ENCODE results near the gene MEGF8.
A peak's percentile ranks its signal among the peaks of the same experiment; 100 is the strongest.

MEGF8 gene

DNA sequence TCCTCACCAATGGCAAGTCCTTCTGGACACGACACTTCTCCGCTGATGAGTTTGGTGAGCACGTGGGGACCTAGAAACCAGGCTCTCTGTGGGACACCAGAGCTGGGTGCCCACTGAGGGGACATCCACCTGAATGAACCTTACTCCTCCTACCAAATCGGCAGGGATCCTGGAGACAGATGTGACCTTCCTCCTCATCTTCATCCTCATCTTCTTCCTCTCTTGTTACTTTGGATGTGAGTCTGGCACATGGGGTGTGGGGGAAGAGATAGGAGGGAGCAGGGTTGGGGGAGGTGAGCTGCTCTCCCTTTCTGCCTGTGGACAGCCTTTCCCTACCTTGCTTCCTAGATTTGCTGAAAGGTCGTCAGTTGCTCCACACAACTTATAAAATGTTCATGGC, 10.4 kb upstream of the MEGF8 start:
- no peak for DNase-seq (ENCODE audit: low read depth)
- H3K4me3 ChIP-seq (ENCODE audit: low read length) = no peak overlapping the region
- TF ChIP-seq CTCF (conservative IDR thresholded peaks at IDR 0.05; ENCODE audit: low read length) = no peak

- TF ChIP-seq CTCF (conservative IDR thresholded peaks at IDR 0.05; ENCODE audit: low read length) = no peak
- DNase-seq (ENCODE audit: low read depth) = peak; percentile 44
- no peak overlapping the region for H3K4me3 ChIP-seq (ENCODE audit: low read length)
Measured at GRCh38 chr19:42316223-42317211, 8.9 kb upstream of the MEGF8 start.

DNA sequence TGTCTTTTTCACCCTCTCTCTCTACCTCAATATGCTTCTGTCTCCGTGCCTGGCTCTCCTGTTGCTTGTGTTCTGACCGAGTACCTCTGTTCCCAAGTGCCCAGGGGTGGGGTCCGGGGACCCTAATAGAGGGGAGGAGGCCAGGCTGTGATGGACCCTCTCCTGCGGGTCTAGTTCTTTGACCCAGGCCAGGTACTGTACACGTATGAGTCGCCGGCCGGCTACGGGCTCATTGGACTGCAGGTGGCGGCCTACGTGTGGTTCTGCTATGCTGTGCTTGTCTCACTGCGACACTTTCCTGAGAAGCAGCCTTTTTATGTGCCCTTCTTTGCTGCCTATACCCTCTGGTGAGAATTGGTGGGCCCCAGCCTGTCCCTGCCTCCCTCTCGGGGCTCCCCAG, 7.9 kb upstream of the MEGF8 start:
- no peak overlapping the region for H3K4me3 ChIP-seq (ENCODE audit: low read length)
- DNase-seq (ENCODE audit: low read depth) = no peak
- no peak for TF ChIP-seq CTCF (conservative IDR thresholded peaks at IDR 0.05; ENCODE audit: low read length)

- no peak for DNase-seq (ENCODE audit: low read depth)
- TF ChIP-seq CTCF (conservative IDR thresholded peaks at IDR 0.05; ENCODE audit: low read length) = no peak
- no peak overlapping the region for H3K4me3 ChIP-seq (ENCODE audit: low read length)
Measured at GRCh38 chr19:42322305-42322704, 3.1 kb upstream of the MEGF8 start.

DNA sequence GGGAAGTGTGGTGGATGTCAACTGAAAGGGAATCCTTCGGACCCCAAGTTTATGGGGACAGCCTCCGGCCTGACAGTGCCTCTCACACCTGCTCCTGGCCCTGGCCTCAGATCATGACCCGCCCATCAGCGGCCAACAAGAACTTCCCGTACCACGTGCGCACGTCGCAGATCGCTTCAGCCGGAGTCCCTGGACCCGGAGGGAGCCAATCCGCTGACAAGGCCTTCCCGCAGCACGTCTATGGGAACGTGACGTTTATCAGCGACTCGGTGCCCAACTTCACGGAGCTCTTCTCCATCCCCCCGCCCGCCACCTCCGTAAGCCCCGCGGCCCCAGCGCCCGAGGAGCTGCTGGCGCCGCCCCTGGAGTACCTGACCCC, 2.0 kb upstream of the MEGF8 start:
- no peak for TF ChIP-seq CTCF (conservative IDR thresholded peaks at IDR 0.05; ENCODE audit: low read length)
- no peak overlapping the region for H3K4me3 ChIP-seq (ENCODE audit: low read length)

GRCh38 chr19:42323852-42324654, 1.4 kb upstream of the MEGF8 start:
- no peak for DNase-seq (ENCODE audit: low read depth)
- TF ChIP-seq CTCF (conservative IDR thresholded peaks at IDR 0.05; ENCODE audit: low read length) = no peak
- H3K4me3 ChIP-seq (ENCODE audit: low read length) = no peak overlapping the region

More for the DNA sequence above, 2.0 kb upstream of the MEGF8 start:
- no peak for DNase-seq (ENCODE audit: low read depth)

All from AG10803 (cell line).